ENCODE data around the gene SMIM33. TPM values are rescaled to one million over a fixed set of nuclear protein-coding genes. Genes with fewer than 3 reads are reported as not detected.

The SMIM33 gene
- polyA plus RNA-seq (2012; rRNA removed) = not detected in 2 replicates
- polyA plus RNA-seq (2012; cell fraction: cytosol; rRNA removed) = not detected in 2 replicates
- not detected in 2 replicates for polyA plus RNA-seq (2012; cell fraction: nucleus; rRNA removed)

DNA sequence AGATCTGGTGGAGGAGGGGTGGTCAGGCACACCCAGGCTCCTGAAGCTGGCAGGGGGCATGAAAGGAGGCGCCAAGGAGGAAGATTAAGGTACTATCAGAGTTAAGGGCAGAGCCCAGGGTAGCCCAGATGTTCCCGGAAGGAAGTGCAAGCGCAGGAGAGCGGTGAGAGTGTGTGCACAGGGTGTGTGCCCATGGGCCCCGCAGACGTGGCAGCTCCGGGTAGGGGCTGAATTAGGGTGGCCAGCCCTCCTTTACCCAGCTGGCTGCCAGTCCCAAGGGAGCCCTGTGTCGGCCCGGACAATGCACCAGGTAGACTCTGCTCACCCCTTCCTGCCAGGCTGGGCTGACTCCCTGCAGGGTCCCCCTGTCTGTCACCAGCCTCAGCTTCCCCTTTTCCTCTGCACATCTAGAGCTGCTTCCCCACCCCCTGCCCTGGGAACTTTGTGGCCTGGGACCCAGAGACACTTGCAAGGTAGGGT, at the start of gene SMIM33:
Gene SMIM33, plus strand, starts transcription at position 184 of the 480 bp plus-strand sequence. Its CDS starts 118 bp downstream, at position 302.
- CTCF ChIA-PET = interaction anchor here (1.0 kb wide), 1 partner anchor 49 kb away, joined by 5 read pairs; no protein-coding TSS in a partner anchor
- WGBS (ENCODE audit: low lambda C conversion rate) = 77% methylated on average over 4 of the region's 9 CpGs
- no peak for TF ChIP-seq TEAD4 (IDR thresholded peaks at IDR 0.05; ENCODE audit: borderline replicate concordance, insufficient read depth)
- no peak for TF ChIP-seq NFIC (IDR thresholded peaks at IDR 0.05; ENCODE audit: borderline replicate concordance)
- no peak for TF ChIP-seq USF1 (IDR thresholded peaks at IDR 0.05; ENCODE audit: borderline replicate concordance, low read depth)
- TF ChIP-seq SIN3A (IDR thresholded peaks at IDR 0.05; ENCODE audit: borderline replicate concordance, low read depth, low read length) = no peak
- TF ChIP-seq RAD21 (IDR thresholded peaks at IDR 0.05; ENCODE audit: low read length) = no peak

GRCh38 chr5:139422307-139422893, 48.4 kb upstream of the SMIM33 start:
- H3K27me3 ChIP-seq (ENCODE audit: insufficient read depth) = no peaks in the 10 kb centered on the region
- peak; percentile 74 for DNase-seq
- WGBS (ENCODE audit: low lambda C conversion rate) = 39% methylated on average over 5 of the region's 5 CpGs
- peaks cover 36 to 44% of the 10 kb centered on the region in 2 experiments for H3K36me3 ChIP-seq (replicated peaks in 1 of 2; ENCODE audit: control insufficient read depth in 1 of 2, insufficient read depth in 2 of 2, low read length in 1 of 2)
- no peak overlapping the region for H3K9ac ChIP-seq
- H3K9me2 ChIP-seq = no peaks in the 10 kb centered on the region
- POLR2A ChIA-PET = interaction anchor here (1.2 to 1.9 kb wide), 2 partner anchors 11 to 91 kb away, joined by 3 to 7 read pairs; no protein-coding TSS in a partner anchor
- peaks cover 20% of the 10 kb centered on the region for H3F3A ChIP-seq (replicated peaks; ENCODE audit: insufficient read depth)
- peaks cover 8 to 9% of the 10 kb centered on the region in 2 experiments; a peak in 3 of 4 replicates for H3K4me1 ChIP-seq (ENCODE audit: control insufficient read depth in 1 of 2, insufficient read depth in 2 of 2, low read depth in 1 of 2, low read length in 1 of 2)
- TF ChIP-seq SMC3 (IDR thresholded peaks at IDR 0.05; ENCODE audit: low read depth, low read length) = peak; percentile 89
- TF ChIP-seq RAD21 (IDR thresholded peaks at IDR 0.05; ENCODE audit: low read length) = peak; percentile 97
- TF ChIP-seq, protein P1, sequence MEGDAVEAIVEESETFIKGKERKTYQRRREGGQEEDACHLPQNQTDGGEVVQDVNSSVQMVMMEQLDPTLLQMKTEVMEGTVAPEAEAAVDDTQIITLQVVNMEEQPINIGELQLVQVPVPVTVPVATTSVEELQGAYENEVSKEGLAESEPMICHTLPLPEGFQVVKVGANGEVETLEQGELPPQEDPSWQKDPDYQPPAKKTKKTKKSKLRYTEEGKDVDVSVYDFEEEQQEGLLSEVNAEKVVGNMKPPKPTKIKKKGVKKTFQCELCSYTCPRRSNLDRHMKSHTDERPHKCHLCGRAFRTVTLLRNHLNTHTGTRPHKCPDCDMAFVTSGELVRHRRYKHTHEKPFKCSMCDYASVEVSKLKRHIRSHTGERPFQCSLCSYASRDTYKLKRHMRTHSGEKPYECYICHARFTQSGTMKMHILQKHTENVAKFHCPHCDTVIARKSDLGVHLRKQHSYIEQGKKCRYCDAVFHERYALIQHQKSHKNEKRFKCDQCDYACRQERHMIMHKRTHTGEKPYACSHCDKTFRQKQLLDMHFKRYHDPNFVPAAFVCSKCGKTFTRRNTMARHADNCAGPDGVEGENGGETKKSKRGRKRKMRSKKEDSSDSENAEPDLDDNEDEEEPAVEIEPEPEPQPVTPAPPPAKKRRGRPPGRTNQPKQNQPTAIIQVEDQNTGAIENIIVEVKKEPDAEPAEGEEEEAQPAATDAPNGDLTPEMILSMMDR (IDR thresholded peaks at IDR 0.05) = peak; percentile 96
- no peak for TF ChIP-seq NFIC (IDR thresholded peaks at IDR 0.05; ENCODE audit: borderline replicate concordance)
- no peak for TF ChIP-seq POLR2AphosphoS5 (IDR thresholded peaks at IDR 0.05; ENCODE audit: low read depth, low read length)
- 0 out of 2 replicates have a peak, but pooled peaks have one; percentile 4 for TF ChIP-seq TCF12 (IDR thresholded peaks at IDR 0.05)
- no peaks in the 10 kb centered on the region for H4K20me1 ChIP-seq (ENCODE audit: insufficient read depth)
- no peaks in the 10 kb centered on the region for H3K79me2 ChIP-seq (ENCODE audit: insufficient read depth)
- no peaks in the 10 kb centered on the region for H3K9me3 ChIP-seq
- peak overlapping the region in 1 of 2 experiments; percentile 42; a peak in 1 of 4 replicates for H3K27ac ChIP-seq (ENCODE audit: low read depth in 2 of 2, low read length in 1 of 2)
- no peak overlapping the region; the same call in 1 of the 2 replicates for H2AFZ ChIP-seq (ENCODE audit: low read depth)
- CTCF ChIA-PET = interaction anchor here (0.6 to 9.7 kb wide), 45 partner anchors 9 to 343 kb away, joined by 3 to 324 read pairs (median 5); partner anchors contain the start of genes DNAJC18, PROB1, SPATA24 and STING1
- H3K4me3 ChIP-seq (ENCODE audit: low read depth in 2 of 2, low read length in 1 of 2) = peak overlapping the region in 1 of 2 experiments; percentile 4; a peak in 1 of 4 replicates
- H3K4me2 ChIP-seq = no peak overlapping the region

More for the DNA sequence above, at the start of gene SMIM33:
- Histone ChIP-seq H3K9ac (no peak within 1 kb of the TSS), H2AFZ (ENCODE audit: low read depth) (no peak within 1 kb of the TSS), H3K79me2 (ENCODE audit: insufficient read depth) (no peaks in the 10 kb centered on the region), H3K27ac (ENCODE audit: low read depth in 2 of 2, low read length in 1 of 2) (no peak within 1 kb of the TSS), H3K4me3 (ENCODE audit: low read depth in 2 of 2, low read length in 1 of 2) (no peak within 1 kb of the TSS), H3F3A (replicated peaks; ENCODE audit: insufficient read depth) (peaks cover under 1% of the 10 kb centered on the region), H3K9me2 (no peaks in the 10 kb centered on the region), H3K27me3 (ENCODE audit: insufficient read depth) (no peaks in the 10 kb centered on the region), H4K20me1 (ENCODE audit: insufficient read depth) (no peaks in the 10 kb centered on the region), H3K4me1 (ENCODE audit: control insufficient read depth in 1 of 2, insufficient read depth in 2 of 2, low read depth in 1 of 2, low read length in 1 of 2) (peaks cover 3 to 8% of the 10 kb centered on the region in 2 experiments; a peak in 2 of 4 replicates), H3K4me2 (no peak within 1 kb of the TSS), H3K9me3 (no peaks in the 10 kb centered on the region), H3K36me3 (replicated peaks in 1 of 2; ENCODE audit: control insufficient read depth in 1 of 2, insufficient read depth in 2 of 2, low read length in 1 of 2) (peaks cover 0 to 6% of the 10 kb centered on the region in 2 experiments)
- POLR2A ChIA-PET = no interaction called here
- DNase-seq = no peak
